IMR-90 (cell line): Measurements from ENCODE around the gene HPCAL4.

Experiments
- BHLHE40 ChIP-seq: fragments of 150-350 bp; IDR thresholded peaks from 2 replicates; pipeline ENCODE4 v1.6.1; 2016; ENCODE audit warnings: mild to moderate bottlenecking, low read depth, low read length
- CEBPB ChIP-seq: IDR thresholded peaks from 2 replicates; pipeline ENCODE4 v1.6.1; 2012; ENCODE audit warnings: low read depth, low read length, improper control_type of control experiment
- CTCF ChIP-seq: conservative IDR thresholded peaks from 2 replicates; pipeline ENCODE4 v1.5.1; 2012; ENCODE audit warnings: mild to moderate bottlenecking, low read depth, low read length, improper control_type of control experiment
- FOS ChIP-seq: fragments of 150-350 bp; IDR thresholded peaks from 2 replicates; pipeline ENCODE4 v1.6.1; 2016; ENCODE audit warnings: low read depth, low read length
- MAFK ChIP-seq: IDR thresholded peaks from 2 replicates; pipeline ENCODE4 v1.6.1; 2012; ENCODE audit warnings: low read depth, low read length, improper control_type of control experiment
- MAZ ChIP-seq: IDR thresholded peaks from 2 replicates; pipeline ENCODE4 v1.6.1; 2012; ENCODE audit warnings: low read depth, mild to moderate bottlenecking, low read length, improper control_type of control experiment, moderate library complexity, borderline replicate concordance
- MXI1 ChIP-seq: IDR thresholded peaks from 2 replicates; pipeline ENCODE4 v1.6.1; 2012; ENCODE audit warnings: low read depth, mild to moderate bottlenecking, low read length, moderate library complexity, borderline replicate concordance
- NFE2L2 ChIP-seq: fragments of 150-350 bp; IDR thresholded peaks from 2 replicates; pipeline ENCODE4 v1.6.1; 2016; ENCODE audit warnings: low read depth, mild to moderate bottlenecking, low read length
- POLR2A ChIP-seq: IDR thresholded peaks from 2 replicates; pipeline ENCODE4 v1.6.1; 2012; ENCODE audit warnings: mild to moderate bottlenecking, low read depth, low read length
- RAD21 ChIP-seq: IDR thresholded peaks from 2 replicates; pipeline ENCODE4 v1.6.1; 2012; ENCODE audit warnings: low read length, improper control_type of control experiment
- RFX5 ChIP-seq: IDR thresholded peaks from 2 replicates; pipeline ENCODE4 v1.8.0; 2012; ENCODE audit warnings: low read depth, mild to moderate bottlenecking, low read length, moderate library complexity
- TF ChIP-seq, protein P1 (sequence below): fragments of 150-350 bp; IDR thresholded peaks from 2 replicates; pipeline ENCODE4 v1.6.1; 2016; ENCODE audit warnings: low read depth, mild to moderate bottlenecking, low read length, moderate library complexity, borderline replicate concordance

DNA sequence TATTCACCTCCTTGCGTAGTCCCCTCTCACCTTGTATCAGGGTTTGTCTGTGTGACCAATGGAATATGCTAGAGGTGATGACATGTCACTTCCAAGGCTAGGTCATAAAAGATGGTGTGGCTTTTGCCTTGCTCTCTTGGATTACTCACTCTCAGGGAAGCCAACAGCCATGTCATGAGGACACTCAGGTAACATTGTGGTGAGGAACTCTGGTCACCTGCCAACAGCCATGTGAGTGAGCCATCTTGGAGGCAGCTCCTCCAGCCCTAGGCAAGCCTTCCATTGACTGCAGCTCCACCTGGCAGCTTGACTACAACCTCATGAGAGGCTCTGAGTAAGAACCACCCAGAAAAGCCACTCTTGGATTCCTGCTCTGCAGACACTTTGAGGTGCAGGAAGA lies 40.8 kb downstream of the HPCAL4 start:
- TF ChIP-seq POLR2A (no peak), CTCF (no peak), BHLHE40 (no peak), RFX5 (no peak), RAD21 (no peak), FOS (no peak), MXI1 (no peak), MAFK (no peak), MAZ (no peak), CEBPB (no peak), NFE2L2 (no peak)
- TF ChIP-seq, protein P1, sequence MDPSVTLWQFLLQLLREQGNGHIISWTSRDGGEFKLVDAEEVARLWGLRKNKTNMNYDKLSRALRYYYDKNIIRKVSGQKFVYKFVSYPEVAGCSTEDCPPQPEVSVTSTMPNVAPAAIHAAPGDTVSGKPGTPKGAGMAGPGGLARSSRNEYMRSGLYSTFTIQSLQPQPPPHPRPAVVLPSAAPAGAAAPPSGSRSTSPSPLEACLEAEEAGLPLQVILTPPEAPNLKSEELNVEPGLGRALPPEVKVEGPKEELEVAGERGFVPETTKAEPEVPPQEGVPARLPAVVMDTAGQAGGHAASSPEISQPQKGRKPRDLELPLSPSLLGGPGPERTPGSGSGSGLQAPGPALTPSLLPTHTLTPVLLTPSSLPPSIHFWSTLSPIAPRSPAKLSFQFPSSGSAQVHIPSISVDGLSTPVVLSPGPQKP, result no peak
